ENCODE results near the gene CTNNBIP1.

The CTNNBIP1 gene

GRCh38 chr1:9838946-9839345 is 71.1 kb downstream of the CTNNBIP1 start:
- TF ChIP-seq ZBTB7A (IDR thresholded peaks at IDR 0.05; ENCODE audit: low read depth) (no peak), TEAD4 (IDR thresholded peaks at IDR 0.05) (no peak), RAD21 (IDR thresholded peaks at IDR 0.05; ENCODE audit: low read depth) (no peak), TAF1 (IDR thresholded peaks at IDR 0.05; ENCODE audit: low read depth) (no peak), EP300 (IDR thresholded peaks at IDR 0.05; ENCODE audit: borderline replicate concordance) (no peak), YY1 (IDR thresholded peaks at IDR 0.05; ENCODE audit: low read depth) (no peak), CEBPB (IDR thresholded peaks at IDR 0.05) (no peak), NFIC (IDR thresholded peaks at IDR 0.05) (no peak), CREB1 (IDR thresholded peaks at IDR 0.05; ENCODE audit: low read depth) (no peak), REST (IDR thresholded peaks at IDR 0.05; ENCODE audit: low read depth) (no peak), EGR1 (IDR thresholded peaks at IDR 0.05) (no peak), TCF12 (IDR thresholded peaks at IDR 0.05; ENCODE audit: low read depth) (no peak), FOXM1 (IDR thresholded peaks at IDR 0.05; ENCODE audit: borderline replicate concordance, low read depth) (no peak)
- TF ChIP-seq, protein P1, sequence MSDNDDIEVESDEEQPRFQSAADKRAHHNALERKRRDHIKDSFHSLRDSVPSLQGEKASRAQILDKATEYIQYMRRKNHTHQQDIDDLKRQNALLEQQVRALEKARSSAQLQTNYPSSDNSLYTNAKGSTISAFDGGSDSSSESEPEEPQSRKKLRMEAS (IDR thresholded peaks at IDR 0.05) = no peak
- TF ChIP-seq, protein P2, sequence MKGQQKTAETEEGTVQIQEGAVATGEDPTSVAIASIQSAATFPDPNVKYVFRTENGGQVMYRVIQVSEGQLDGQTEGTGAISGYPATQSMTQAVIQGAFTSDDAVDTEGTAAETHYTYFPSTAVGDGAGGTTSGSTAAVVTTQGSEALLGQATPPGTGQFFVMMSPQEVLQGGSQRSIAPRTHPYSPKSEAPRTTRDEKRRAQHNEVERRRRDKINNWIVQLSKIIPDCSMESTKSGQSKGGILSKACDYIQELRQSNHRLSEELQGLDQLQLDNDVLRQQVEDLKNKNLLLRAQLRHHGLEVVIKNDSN (IDR thresholded peaks at IDR 0.05) = no peak

GRCh38 chr1:9836632-9836960 is 73.5 kb downstream of the CTNNBIP1 start:
- TF ChIP-seq ZBTB7A (IDR thresholded peaks at IDR 0.05; ENCODE audit: low read depth) (no peak), TCF12 (IDR thresholded peaks at IDR 0.05; ENCODE audit: low read depth) (no peak), CEBPB (IDR thresholded peaks at IDR 0.05) (no peak), CREB1 (IDR thresholded peaks at IDR 0.05; ENCODE audit: low read depth) (no peak), TAF1 (IDR thresholded peaks at IDR 0.05; ENCODE audit: low read depth) (no peak), TEAD4 (IDR thresholded peaks at IDR 0.05) (no peak), EP300 (IDR thresholded peaks at IDR 0.05; ENCODE audit: borderline replicate concordance) (no peak), NFIC (IDR thresholded peaks at IDR 0.05) (no peak), RAD21 (IDR thresholded peaks at IDR 0.05; ENCODE audit: low read depth) (no peak), FOXM1 (IDR thresholded peaks at IDR 0.05; ENCODE audit: borderline replicate concordance, low read depth) (no peak), YY1 (IDR thresholded peaks at IDR 0.05; ENCODE audit: low read depth) (no peak), EGR1 (IDR thresholded peaks at IDR 0.05) (no peak), REST (IDR thresholded peaks at IDR 0.05; ENCODE audit: low read depth) (no peak)
- TF ChIP-seq, protein P1 (IDR thresholded peaks at IDR 0.05) = no peak
- TF ChIP-seq, protein P2 (IDR thresholded peaks at IDR 0.05) = no peak

- TF ChIP-seq REST (IDR thresholded peaks at IDR 0.05; ENCODE audit: low read depth) = no peak
- TF ChIP-seq CEBPB (IDR thresholded peaks at IDR 0.05) = no peak
- no peak for TF ChIP-seq CREB1 (IDR thresholded peaks at IDR 0.05; ENCODE audit: low read depth)
- TF ChIP-seq, protein P1 (IDR thresholded peaks at IDR 0.05) = no peak
- TF ChIP-seq YY1 (IDR thresholded peaks at IDR 0.05; ENCODE audit: low read depth) = no peak
- no peak for TF ChIP-seq FOXM1 (IDR thresholded peaks at IDR 0.05; ENCODE audit: borderline replicate concordance, low read depth)
Measured at GRCh38 chr1:9835758-9836631, 74.1 kb downstream of the CTNNBIP1 start.

DNA sequence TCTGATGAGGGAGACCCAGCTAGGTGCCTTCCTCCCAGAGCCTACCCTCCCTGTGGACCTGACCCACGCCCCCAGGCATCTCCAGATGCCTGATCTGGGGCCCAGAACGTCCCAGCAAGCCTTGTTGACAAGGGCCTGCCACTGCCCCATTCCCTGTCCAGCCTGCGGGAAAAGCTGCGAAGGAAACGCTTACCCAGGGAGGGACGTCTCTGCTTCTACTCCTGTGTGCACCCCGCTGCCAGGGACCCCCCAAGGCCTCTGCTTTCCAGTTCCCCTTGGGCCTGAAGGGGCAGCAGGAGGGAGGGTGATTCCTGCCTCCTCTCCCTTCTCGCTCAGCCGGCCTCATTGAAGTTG is 74.7 kb downstream of the CTNNBIP1 start:
- TF ChIP-seq CREB1 (IDR thresholded peaks at IDR 0.05; ENCODE audit: low read depth) (no peak), EP300 (IDR thresholded peaks at IDR 0.05; ENCODE audit: borderline replicate concordance) (no peak), ZBTB7A (IDR thresholded peaks at IDR 0.05; ENCODE audit: low read depth) (no peak), NFIC (IDR thresholded peaks at IDR 0.05) (no peak), TAF1 (IDR thresholded peaks at IDR 0.05; ENCODE audit: low read depth) (no peak), CEBPB (IDR thresholded peaks at IDR 0.05) (no peak), EGR1 (IDR thresholded peaks at IDR 0.05) (no peak), FOXM1 (IDR thresholded peaks at IDR 0.05; ENCODE audit: borderline replicate concordance, low read depth) (no peak), YY1 (IDR thresholded peaks at IDR 0.05; ENCODE audit: low read depth) (no peak), REST (IDR thresholded peaks at IDR 0.05; ENCODE audit: low read depth) (no peak), TEAD4 (IDR thresholded peaks at IDR 0.05) (no peak), RAD21 (IDR thresholded peaks at IDR 0.05; ENCODE audit: low read depth) (no peak), TCF12 (IDR thresholded peaks at IDR 0.05; ENCODE audit: low read depth) (no peak)
- TF ChIP-seq, protein P1 (IDR thresholded peaks at IDR 0.05) = no peak
- TF ChIP-seq, protein P2 (IDR thresholded peaks at IDR 0.05) = no peak
